GM08714 (cell line): ENCODE data around the gene LELP1.
"Not testable (repeated sequence)": the region's sequence is repeated elsewhere in the genome, so short reads cannot be mapped to it uniquely, and the experiment has no call there.

Experiments
- H3K4me3 ChIP-seq: fragments of 200-500 bp; sonication (Bioruptor generic); 2 replicates; pipeline ENCODE4 v1.5.1; 2014; ENCODE audit warnings: mild to moderate bottlenecking, low read length, inconsistent platforms
- ZNF274 ChIP-seq: IDR thresholded peaks from 2 replicates; pipeline ENCODE4 v1.6.1; 2012; ENCODE audit warnings: mild to moderate bottlenecking, low read depth, low read length

Gene LELP1

DNA sequence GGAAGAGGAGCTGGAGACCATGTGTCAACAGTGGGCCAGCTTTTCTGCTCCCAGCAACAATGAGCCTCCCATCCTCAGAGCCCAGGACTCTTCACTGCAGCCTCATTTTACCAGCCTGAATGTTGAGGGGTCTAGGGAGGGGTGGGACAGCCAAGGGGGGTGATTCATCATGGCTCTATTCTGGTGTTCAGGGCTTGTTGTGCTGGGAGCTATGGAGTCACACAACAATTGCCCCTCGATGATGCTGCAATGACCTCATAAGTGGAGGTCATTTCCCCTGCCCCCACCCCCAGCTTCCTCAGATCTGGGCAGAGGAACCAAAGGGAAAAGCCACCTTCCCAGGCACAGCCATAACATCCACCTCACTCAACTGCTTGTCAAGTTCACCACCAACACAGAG is at the start of gene LELP1:
Gene LELP1 (plus strand): TSS at position 301 of the 400 bp plus-strand sequence. CDS start 1,278 bp downstream, outside the sequence.
- no peak for TF ChIP-seq ZNF274
- H3K4me3 ChIP-seq: no peak within 1 kb of the TSS

DNA sequence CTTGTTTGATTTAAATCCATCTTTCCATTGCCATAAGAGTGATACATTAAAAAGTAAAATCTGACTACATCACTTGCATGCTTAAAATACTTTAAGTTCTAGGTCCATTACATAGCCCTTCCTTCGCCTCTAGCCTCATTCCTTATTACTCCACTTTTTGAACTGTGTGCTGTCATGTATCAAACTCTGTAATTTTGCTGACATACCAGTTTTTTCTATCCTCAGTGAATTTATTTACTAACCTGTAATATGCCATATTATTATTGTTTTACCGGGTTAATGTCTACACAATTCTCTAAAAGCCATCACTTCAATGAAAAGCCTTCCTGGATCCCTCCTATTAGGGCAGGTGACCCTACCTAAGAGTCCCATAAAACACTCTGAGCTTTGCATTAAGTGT is 47.7 kb upstream of the LELP1 start:
- no peak for TF ChIP-seq ZNF274
- no peak overlapping the region for H3K4me3 ChIP-seq

- H3K4me3 ChIP-seq: no peak overlapping the region
- no peak for TF ChIP-seq ZNF274
Observed at GRCh38 chr1:153168686-153169085, 34.5 kb upstream of the LELP1 start.

DNA sequence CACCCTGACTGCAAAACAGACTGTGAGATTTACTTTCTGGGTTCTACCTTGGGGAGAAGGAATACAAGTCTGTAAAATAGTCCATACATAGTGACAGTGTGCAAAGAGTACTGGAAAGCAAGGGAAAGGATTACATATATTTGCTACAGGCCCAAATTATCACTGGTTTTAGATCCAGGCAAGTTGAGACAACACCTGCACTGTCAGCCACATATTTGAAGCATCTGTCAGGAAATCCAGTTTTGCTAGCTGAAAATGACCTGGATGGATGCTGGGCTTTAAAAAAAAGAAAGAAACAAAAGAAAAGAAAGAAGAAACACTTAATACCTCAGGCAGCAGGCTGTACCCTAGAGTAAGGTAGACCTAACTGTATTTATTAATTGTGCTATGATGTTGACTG is 28.6 kb upstream of the LELP1 start:
- no peak for TF ChIP-seq ZNF274
- H3K4me3 ChIP-seq: no peak overlapping the region

- no peak overlapping the region for H3K4me3 ChIP-seq
Observed at GRCh38 chr1:153178922-153179321, 24.3 kb upstream of the LELP1 start.

DNA sequence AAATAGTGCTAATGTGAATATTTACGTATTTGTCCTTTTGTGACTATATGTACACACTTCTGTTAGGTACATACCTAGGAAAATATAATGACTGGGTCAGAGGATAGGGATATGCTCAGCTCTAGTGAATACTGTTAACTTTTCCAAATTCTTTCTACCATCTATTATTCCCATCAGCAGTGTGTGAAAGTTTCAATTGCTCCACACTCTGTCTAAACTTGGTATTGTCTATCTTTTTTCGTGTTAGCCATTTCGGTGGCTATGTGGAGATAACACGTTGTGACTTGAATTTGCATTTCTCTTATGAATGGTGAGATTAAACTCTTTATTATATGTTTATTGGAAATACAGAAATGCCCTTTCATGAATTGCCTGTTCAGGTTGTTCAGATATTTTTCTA is 22.7 kb upstream of the LELP1 start:
- TF ChIP-seq ZNF274: no peak
- H3K4me3 ChIP-seq: no peak overlapping the region

More at GRCh38 chr1:153178922-153179321, 24.3 kb upstream of the LELP1 start:
- no peak for TF ChIP-seq ZNF274

DNA sequence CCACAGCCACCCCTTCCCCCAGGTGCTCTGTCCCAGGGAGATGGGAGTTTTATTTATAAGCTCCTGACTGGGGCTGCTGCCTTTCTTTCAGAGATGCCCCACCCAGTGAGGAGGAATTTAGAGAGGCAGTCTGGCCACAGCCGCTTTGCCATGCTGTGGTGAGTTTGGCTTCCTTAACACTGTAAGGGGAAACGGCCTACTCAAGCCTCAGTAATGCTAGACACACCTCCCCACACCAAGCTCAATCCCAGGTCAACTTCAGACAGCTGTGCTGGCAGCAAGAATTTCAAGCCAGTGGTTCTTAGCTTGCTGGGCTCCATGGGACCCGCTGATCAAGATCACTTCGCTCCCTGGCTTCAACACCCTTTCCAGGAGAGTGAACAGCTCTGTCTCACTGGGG is 14.9 kb upstream of the LELP1 start:
- H3K4me3 ChIP-seq: not testable (repeated sequence)

DNA sequence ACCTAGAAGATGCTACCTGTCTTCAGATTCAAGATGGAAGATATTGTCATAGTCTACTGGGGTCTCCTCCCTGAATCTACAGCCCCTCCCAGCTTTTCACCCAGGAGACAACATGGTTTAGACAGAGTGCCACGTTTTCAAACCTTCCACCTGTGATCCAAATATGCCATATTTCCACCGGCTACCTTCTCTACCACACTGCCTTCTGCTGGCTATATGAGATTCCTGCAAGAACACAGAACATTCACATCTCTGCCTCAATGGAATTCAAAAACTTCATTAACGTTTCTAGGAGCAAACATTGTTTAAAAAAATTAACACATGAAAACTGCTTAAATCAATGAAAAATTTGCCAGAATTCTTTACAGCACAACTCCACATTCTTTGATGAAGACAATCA is 12.9 kb upstream of the LELP1 start:
- no peak overlapping the region for H3K4me3 ChIP-seq
- no peak for TF ChIP-seq ZNF274

DNA sequence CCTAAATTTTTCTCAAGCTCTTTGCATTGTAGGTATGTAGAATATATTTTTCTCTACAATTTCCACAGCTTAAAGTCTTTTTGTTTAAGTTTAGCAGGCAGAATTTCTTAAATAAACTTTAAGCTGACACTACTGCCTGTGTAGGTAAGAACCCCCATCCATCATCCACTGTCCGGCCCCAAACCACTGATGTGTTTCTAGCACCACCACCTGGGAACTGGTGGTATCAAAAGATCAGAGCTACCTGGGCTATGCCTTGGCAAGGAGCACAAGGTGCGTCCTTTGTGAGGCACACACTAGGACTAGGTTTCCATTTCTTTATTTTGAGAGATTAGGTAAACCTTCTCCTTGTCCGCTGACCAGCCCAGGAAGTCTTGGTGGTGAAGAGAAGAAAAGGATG is 10.5 kb upstream of the LELP1 start:
- no peak for TF ChIP-seq ZNF274

GRCh38 chr1:153194331-153195050 is 8.7 kb upstream of the LELP1 start:
- no peak for TF ChIP-seq ZNF274
- no peak overlapping the region for H3K4me3 ChIP-seq

More for the DNA sequence above, 10.5 kb upstream of the LELP1 start:
- no peak overlapping the region for H3K4me3 ChIP-seq

GRCh38 chr1:153195216-153195615 is 8.0 kb upstream of the LELP1 start:
- no peak for TF ChIP-seq ZNF274
- no peak overlapping the region for H3K4me3 ChIP-seq

GRCh38 chr1:153202006-153202405 is 1.2 kb upstream of the LELP1 start:
- no peak for TF ChIP-seq ZNF274
- no peak overlapping the region for H3K4me3 ChIP-seq

GRCh38 chr1:153206631-153207030 is 3.4 kb downstream of the LELP1 start:
- TF ChIP-seq ZNF274: no peak

GRCh38 chr1:153210206-153210605 is 7.0 kb downstream of the LELP1 start:
- H3K4me3 ChIP-seq: no peak overlapping the region
- TF ChIP-seq ZNF274: no peak

More at GRCh38 chr1:153206631-153207030, 3.4 kb downstream of the LELP1 start:
- H3K4me3 ChIP-seq: no peak overlapping the region

DNA sequence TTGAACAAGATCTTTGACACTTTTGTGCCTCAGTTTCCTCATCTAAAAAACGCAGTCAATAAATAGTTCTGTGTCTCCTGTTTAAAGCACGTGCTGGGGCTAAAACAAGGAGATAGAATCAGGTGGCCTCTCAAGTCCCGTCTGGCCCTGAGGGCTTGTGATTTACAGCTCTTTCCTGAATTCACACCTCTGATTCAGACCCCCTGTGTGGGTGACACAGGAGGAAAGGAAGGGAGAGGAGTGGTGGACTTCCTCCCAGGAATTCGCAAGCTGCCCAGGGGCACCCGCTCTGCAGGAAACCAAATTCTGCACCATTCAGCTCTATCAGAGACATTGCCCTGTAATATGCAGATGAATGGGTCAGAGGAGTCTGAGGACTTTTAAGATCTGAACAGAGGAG is 9.0 kb downstream of the LELP1 start:
- no peak overlapping the region for H3K4me3 ChIP-seq
- no peak for TF ChIP-seq ZNF274

DNA sequence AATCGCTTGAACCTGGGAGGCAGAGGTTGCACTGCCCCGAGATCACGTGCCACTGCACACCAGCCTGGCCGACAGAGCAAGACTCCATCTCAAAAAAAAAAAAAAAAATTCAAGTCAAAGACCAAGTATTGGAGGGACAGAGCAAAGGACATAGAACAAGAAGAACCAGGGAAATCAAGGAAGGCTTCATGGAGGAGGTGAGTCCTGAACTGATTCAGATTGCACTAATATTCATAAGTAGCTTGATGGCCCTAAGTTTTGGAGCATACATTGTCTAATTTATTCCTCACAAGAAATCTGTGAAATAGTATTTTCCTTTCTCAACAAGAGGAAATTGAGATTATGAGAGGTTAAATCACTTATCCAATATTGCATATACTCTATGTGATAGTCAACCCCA is 10.3 kb downstream of the LELP1 start:
- no peak for TF ChIP-seq ZNF274
- H3K4me3 ChIP-seq: no peak overlapping the region

- no peak for TF ChIP-seq ZNF274
- H3K4me3 ChIP-seq: no peak within 1 kb of the TSS
Observed at GRCh38 chr1:153217212-153217611, 14.0 kb downstream of the LELP1 start, which contains the start of gene PRR9. Gene PRR9, plus strand, starts transcription at chr1:153217584. Its CDS starts 561 bp downstream, at chr1:153218145.
